Lower lobe of right lung (tissue), 2 donors: Measurements from ENCODE around the gene SLC13A3. TPM values are rescaled to one million over a fixed set of nuclear protein-coding genes. Genes with fewer than 3 reads are reported as not detected.

ENCODE experiments used
- ATAC-seq, 2 donors: fragments of 200-7000 bp; cut with Tn5 transposase; one replicate each; pipeline ENCODE4 v1.9.1; 2020 to 2022; ENCODE audit warnings: mild to moderate bottlenecking in 2 of 2, moderate library complexity in 2 of 2
- DNase-seq: peaks from one replicate; pipeline ENCODE4 v3.0.0-alpha.2; 2020
- H3K27ac ChIP-seq: fragments of 200-600 bp; one replicate; pipeline ENCODE4 v1.8.0; 2022
- H3K27me3 ChIP-seq: fragments of 200-600 bp; one replicate; pipeline ENCODE4 v1.8.0; 2022; ENCODE audit warnings: low read depth
- H3K36me3 ChIP-seq: fragments of 200-600 bp; one replicate; pipeline ENCODE4 v1.8.0; 2022; ENCODE audit warnings: mild to moderate bottlenecking
- H3K4me1 ChIP-seq: fragments of 200-600 bp; one replicate; pipeline ENCODE4 v1.8.0; 2022
- H3K4me3 ChIP-seq: fragments of 200-600 bp; one replicate; pipeline ENCODE4 v1.8.0; 2022; ENCODE audit warnings: mild to moderate bottlenecking
- H3K9me3 ChIP-seq: fragments of 200-600 bp; one replicate; pipeline ENCODE4 v1.8.0; 2022
- CTCF ChIP-seq: fragments of 200-600 bp; IDR thresholded peaks from one replicate; pipeline ENCODE4 v1.8.0; 2022; ENCODE audit warnings: antibody characterized with exemption, mild to moderate bottlenecking
- intact Hi-C: fragments of 100-400 bp; cut with DNase I; formaldehyde crosslinking; loops from one replicate; pipeline ENCODE4 v1.11.0; 2022
- total RNA-seq: library from RNA; stranded (reverse); fragmentation: NEBNext Ultra II Directional; extraction: Animal tissue kit (Norgen Biotek cat#: 25700); gene quantifications from one replicate; pipeline ENCODE4 v1.2.1, GENCODE V29; 2021
- donor health status: DM: no; HTN: yes; CAD: no; lungs with severe emphysema.

Gene SLC13A3
- total RNA-seq, 1 donor from 2014 or later, result 2.0 TPM

GRCh38 chr20:46622165-46622564 is 29.1 kb downstream of the SLC13A3 start:
- Histone ChIP-seq H3K27me3 (no peaks in the 10 kb centered on the region), H3K36me3 (no peaks in the 10 kb centered on the region), H3K9me3 (peaks cover 5% of the 10 kb centered on the region), H3K27ac (no peak overlapping the region), H3K4me3 (no peak overlapping the region), H3K4me1 (no peaks in the 10 kb centered on the region)
- DNase-seq, result no peak
- no peak for ATAC-seq
- intact Hi-C loops, result no loop called here
- no peak for TF ChIP-seq CTCF

- no peaks in the 10 kb centered on the region for H3K4me1 ChIP-seq
- no peaks in the 10 kb centered on the region for H3K36me3 ChIP-seq
- ATAC-seq (no peak), DNase-seq (no peak)
- no peak for TF ChIP-seq CTCF
- H3K27ac ChIP-seq, result no peak overlapping the region
- intact Hi-C loops, result no loop called here
- peaks cover 5% of the 10 kb centered on the region for H3K9me3 ChIP-seq
- H3K4me3 ChIP-seq, result no peak overlapping the region
- no peaks in the 10 kb centered on the region for H3K27me3 ChIP-seq
Observed at GRCh38 chr20:46621492-46621891, 29.8 kb downstream of the SLC13A3 start.

GRCh38 chr20:46619445-46619844 is 31.8 kb downstream of the SLC13A3 start:
- no peak for DNase-seq
- TF ChIP-seq CTCF, result no peak
- no peak overlapping the region for H3K4me3 ChIP-seq
- no peaks in the 10 kb centered on the region for H3K4me1 ChIP-seq
- no peak for ATAC-seq
- intact Hi-C loops, result no loop called here
- no peak overlapping the region for H3K27ac ChIP-seq
- H3K36me3 ChIP-seq, result no peaks in the 10 kb centered on the region
- peaks cover 5% of the 10 kb centered on the region for H3K9me3 ChIP-seq
- H3K27me3 ChIP-seq, result peaks cover 2% of the 10 kb centered on the region

- H3K27me3 ChIP-seq, result peaks cover 5% of the 10 kb centered on the region
- ATAC-seq (no peak), DNase-seq (no peak)
- no peak overlapping the region for H3K4me3 ChIP-seq
- H3K9me3 ChIP-seq, result no peaks in the 10 kb centered on the region
- no peaks in the 10 kb centered on the region for H3K36me3 ChIP-seq
- TF ChIP-seq CTCF, result no peak
- H3K4me1 ChIP-seq, result no peaks in the 10 kb centered on the region
- intact Hi-C loops, result no loop called here
- no peak overlapping the region for H3K27ac ChIP-seq
Observed at GRCh38 chr20:46618316-46619100, 32.8 kb downstream of the SLC13A3 start.

GRCh38 chr20:46614503-46614902 is 36.8 kb downstream of the SLC13A3 start:
- TF ChIP-seq CTCF, result no peak
- Histone ChIP-seq H3K27me3 (peaks cover 5% of the 10 kb centered on the region), H3K27ac (no peak overlapping the region), H3K36me3 (no peaks in the 10 kb centered on the region), H3K9me3 (no peaks in the 10 kb centered on the region), H3K4me1 (no peaks in the 10 kb centered on the region), H3K4me3 (no peak overlapping the region)
- intact Hi-C loops, result no loop called here
- DNase-seq (no peak), ATAC-seq (no peak)
